ENCODE measurements around the gene PPFIA2.

Gene PPFIA2

DNA sequence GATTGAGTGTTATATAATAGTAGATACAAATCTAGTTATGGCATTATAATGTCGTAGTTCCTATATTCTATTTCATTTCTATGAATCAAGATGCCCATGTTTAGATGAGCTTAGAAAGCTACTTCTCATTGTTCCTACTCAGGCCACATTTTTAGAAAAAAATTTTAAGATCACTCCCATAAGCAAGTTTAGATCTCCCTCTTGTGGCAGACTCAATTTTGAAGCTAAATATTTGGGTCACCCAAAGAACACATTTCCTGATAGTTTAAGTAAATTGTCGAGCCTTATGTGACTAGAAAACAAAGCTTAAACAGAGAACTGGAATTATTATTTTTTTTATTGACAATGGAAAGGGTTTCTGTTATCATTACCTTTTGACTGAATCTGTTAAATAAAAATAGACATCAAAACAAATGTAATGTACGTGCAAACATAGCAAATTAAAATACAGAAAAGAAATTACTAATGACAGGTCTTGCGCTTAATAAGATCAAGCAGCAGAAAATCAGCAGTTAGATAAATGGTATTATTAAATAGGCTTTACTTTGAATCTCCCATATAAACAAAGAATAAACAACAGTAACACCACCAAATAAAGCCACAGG is 501.1 kb downstream of the PPFIA2 start:
- DNase-seq: peak; percentile 57

DNA sequence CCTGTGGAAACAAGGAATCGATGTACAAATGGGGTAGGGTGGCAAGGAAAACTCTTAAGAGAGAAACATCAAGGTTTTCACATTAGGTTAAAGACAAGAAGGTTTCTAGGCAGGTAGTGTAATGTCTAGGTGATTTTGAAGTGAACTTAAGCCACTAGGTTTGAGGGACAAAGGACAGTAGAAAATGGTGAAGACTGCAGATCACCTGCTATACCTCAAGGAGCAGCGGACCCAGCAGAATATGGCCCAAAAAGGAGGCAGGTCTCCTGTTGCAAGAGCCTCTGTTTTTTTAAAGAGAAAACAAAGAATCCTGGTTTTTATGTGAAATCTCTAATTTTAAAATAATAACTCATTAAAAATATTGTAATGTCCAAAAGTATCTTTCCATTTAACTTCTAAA is 503.2 kb downstream of the PPFIA2 start:
- no peak for DNase-seq

GRCh38 chr12:81255456-81255855 is 503.7 kb downstream of the PPFIA2 start:
- no peak for DNase-seq

DNA sequence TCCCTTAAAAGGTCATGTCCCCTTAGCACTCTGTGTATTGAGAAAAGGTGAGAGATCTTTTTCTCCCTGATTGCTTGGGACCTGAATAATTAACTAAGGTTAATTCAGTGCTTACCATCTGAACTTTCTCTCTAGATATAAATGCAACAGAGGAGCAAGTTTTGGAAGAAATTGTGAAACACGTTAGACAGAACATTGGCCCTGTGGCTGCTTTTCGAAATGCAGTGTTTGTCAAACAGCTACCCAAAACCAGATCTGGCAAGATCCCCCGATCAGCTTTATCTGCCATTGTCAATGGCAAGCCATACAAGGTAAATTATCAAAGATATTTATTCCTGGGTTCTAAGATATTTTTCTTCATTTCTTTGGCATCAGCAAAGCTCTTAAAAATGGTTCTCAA is 505.8 kb downstream of the PPFIA2 start:
- no peak for DNase-seq

DNA sequence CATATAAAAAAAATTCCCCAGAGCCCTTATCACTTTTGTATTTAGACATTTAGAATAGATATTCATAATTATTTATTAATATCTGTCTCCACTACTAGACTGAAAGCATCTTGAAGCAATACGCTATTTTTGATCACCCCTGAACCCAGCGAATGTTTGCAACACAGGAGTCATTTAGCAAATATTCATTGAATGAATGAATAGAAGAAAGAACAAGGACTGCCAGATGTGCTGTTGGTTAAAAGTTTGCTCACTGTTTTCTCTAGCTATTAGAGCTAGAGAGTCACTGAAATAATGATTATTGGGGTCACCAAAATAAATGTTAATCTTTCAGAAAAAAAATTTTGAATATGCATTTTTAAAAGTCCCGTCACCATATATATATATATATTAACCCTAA is 506.9 kb downstream of the PPFIA2 start:
- DNase-seq: peak; percentile 38

DNA sequence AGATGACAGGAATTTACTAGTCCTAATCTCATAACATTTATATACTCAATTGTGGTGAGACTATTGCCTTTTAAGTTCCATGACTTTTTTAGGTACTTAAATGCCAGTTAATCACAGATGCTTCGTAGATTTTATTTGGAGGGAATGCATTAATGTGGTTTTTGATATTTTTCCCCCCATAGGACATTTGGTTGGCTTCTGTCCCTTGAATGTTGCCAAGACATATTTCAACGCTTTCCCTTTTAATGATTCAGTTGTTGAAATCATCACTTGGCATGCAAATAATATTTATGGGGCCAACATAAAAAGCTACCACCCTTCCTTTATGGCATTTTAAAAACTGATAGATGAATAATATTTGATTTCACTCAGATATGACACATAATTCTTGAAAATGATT is 509.2 kb downstream of the PPFIA2 start:
- peak; percentile 21 for DNase-seq

DNA sequence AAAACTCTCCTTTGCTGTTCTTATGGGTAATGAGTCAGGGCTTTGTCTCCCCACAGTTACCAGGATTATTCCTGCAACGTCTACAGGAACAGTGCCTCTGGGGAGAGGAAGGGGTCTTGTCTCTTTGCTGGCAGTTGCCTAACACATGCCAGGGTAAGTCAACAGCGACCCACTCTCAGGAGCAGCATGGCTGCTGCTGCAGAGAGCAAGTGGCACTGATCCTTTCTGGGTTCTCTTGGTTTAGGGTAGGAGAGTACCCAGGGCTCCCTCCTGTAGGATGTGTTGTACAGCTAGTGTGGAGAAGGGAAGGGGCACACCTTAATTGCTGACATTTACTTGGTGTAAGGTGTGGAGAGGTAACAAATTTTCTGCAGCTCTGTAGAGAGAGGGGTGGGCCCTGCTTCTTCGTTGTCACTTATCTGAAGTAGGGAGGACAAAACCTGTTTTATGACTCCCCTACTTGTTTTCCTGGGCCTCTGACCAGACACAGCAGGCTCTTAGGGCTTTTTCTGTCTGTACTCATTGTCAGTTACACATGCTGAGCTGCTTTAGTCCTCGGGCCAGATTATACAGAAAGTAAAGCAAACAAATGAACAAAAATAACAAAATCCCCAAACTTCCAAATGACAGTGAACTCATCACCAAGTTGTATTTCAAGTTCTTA is 513.1 kb downstream of the PPFIA2 start:
- DNase-seq: no peak

DNA sequence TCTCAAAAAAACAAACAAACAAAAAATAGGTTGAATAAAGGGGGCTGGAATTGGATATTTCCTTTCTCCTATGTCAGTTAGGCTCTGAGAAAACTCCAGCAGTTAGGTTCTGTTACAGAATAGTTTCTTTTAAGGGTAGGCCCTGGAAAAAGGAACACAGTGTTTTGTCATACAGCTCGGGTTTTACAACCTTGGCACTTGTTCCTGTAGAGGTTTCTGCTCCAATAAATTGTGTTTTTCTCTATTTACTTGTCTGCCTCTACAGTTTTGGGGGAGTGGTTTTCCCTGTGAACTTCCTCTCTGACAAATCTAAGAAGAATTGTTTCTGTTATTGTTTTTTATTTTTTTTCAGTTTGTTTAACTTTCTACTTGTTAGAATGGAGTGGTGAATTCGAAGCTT is 513.7 kb downstream of the PPFIA2 start:
- DNase-seq: no peak

- no peak for DNase-seq
These were observed 527.4 kb downstream of the PPFIA2 start for GRCh38 chr12:81231574-81232368.

- DNase-seq: no peak
These were observed 529.4 kb downstream of the PPFIA2 start for GRCh38 chr12:81229759-81230158.

GRCh38 chr12:81224626-81225025 is 534.5 kb downstream of the PPFIA2 start:
- no peak for DNase-seq

DNA sequence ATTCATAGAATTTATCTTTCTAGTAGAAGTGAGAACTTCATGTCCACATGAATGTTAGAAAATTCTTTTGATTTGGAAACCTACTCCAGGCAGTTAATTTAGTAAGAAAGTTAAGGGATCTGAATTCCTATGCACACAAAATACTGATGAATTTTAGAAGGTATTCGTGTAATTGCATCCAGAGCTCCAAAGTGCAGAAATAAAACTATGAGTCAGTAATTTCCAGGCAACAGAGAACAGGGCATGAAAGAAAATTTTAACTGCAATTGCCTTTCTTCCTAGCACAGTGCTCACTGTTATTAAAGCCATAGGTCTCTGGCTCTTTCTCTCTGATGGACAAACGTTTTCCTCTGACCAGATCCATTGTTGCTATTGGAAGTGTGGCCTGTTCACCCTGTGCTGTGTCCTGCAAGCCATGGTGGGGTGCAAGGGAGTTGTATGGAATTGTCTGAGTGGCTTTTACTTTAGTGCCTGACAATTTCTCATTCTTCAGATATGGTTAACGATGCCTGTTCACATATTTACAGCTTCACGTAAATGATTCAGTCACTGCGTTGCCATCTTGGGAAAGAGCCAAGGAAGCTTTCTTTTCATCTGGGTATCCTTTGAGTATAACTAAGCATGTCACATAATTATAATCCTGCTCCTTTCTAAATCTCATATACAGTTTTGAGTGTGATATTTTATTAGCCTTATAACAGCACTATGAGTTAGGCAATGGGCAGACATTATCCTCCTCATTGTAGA is 536.1 kb downstream of the PPFIA2 start:
- DNase-seq: peak; percentile 77

GRCh38 chr12:81221681-81222080 is 537.5 kb downstream of the PPFIA2 start:
- peak; percentile 8 for DNase-seq

- no peak for DNase-seq
These were observed 542.4 kb downstream of the PPFIA2 start for GRCh38 chr12:81216739-81217138.

- DNase-seq: peak; percentile 12
These were observed 546.0 kb downstream of the PPFIA2 start for GRCh38 chr12:81212996-81213696.

DNA sequence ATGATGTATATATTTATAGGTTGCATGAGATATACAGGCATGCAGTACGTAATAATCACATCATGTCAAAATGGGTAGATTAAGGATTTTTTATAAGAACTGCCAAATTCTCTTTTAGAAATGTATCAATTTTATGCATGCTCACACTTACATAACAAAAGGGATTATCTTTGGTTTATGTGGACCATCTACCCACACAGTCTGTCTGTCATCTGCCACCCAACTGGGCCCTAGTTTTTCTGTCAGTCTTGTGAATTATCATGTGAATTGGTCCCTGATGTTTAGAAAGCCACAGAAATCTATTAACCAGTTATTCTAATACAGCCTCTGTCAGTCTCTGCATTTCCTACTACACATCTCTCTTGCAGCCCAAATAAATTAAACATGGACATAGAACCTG is 547.8 kb downstream of the PPFIA2 start:
- DNase-seq: no peak

GRCh38 chr12:81209772-81210225 is 549.4 kb downstream of the PPFIA2 start:
- DNase-seq: peak; percentile 50

DNA sequence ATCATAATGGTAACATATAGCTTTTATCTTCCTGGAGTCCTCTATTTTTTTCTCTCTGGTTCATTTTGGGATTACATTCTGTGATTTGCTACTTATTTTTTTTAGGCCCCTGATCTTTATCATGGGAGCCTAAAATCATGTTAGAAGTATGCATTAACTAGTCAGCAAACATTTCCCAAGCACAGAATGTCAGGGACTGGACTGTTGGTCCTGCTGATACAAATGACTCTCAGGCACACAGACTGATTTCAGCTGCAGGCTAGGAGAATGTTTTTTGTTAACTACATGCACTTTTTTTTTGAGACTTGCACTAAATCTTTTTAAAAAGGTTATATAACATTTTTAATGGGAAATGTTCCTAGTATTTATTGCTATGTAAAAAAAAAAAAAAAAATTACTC is 550.1 kb downstream of the PPFIA2 start:
- peak; percentile 51 for DNase-seq

DNA sequence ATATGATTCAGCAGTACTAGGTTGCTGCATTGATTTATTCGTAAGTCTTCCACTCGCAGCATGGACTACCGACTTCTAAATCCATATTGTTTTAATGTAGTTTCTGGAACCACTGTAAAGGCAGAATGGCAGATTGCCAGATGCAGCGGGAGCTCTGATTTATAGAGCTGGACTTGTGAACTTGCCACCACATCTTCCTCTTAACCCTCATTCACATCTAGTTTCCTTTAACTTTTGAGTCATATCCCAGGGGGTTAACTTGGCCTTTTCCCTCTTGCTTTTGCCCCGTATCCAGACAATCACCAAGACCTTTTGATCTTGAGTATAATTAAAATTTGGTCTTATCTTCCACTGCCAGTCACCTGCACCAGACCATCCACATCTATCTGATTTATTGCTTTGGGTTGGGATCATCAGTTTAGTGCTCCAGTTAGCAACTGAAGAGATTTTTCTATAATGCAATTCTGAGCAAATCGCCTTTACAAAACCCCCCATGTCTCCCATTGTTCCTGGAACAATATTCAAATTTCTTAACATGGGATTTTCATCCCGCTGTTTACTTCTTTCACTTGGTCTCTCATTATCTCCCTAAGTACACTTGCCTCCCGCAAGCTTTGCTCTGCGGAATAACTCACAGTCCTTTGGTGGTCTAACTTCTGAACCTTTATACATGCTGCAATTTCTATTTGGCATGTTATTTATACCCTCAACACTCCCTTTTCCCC is 550.8 kb downstream of the PPFIA2 start:
- peak; percentile 89 for DNase-seq
